Hepatocyte (in vitro differentiated cells): ENCODE results near the gene POLR2E.

Source experiments
- EZH2 ChIP-seq: fragments of 200-600 bp; sonication (generic); IDR thresholded peaks from 2 replicates; pipeline ENCODE4 v1.6.1; 2016; ENCODE audit warnings: antibody characterized with exemption, mild to moderate bottlenecking, borderline replicate concordance
- TF ChIP-seq, protein P1 (sequence below): fragments of 200-600 bp; sonication (generic); IDR thresholded peaks from 2 replicates; pipeline ENCODE4 v1.5.1; 2016; ENCODE audit warnings: antibody characterized with exemption, mild to moderate bottlenecking; ENCODE audit not compliant: poor library complexity

DNA sequence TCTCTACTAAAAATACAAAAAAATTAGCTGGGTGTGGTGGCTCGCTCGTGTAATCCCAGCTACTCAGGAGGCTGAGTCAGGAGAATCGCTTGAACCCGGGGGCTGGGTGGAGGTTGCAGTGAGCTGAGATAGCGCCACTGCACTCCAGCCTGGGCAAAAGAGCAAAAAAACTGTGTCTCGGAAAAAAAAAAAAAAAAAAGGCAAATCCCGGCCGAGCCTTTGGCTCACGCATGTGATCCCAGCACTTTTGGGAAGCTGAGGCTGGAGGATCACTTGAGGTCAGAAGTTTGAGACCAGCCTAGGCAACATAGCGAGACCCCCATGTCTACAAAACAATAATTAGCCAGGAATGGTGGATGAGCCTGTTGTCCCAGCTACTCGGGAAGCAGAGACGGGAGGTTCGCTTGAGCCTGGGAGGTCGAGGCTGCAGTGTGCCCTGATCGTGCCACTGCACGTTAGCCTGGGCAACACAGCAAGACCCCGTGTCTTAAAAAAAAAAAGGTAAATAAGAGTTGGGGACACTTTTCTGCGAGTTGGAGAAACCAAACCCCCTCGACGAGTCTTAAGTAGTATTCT lies 8.0 kb upstream of the POLR2E start:
- TF ChIP-seq, protein P1, sequence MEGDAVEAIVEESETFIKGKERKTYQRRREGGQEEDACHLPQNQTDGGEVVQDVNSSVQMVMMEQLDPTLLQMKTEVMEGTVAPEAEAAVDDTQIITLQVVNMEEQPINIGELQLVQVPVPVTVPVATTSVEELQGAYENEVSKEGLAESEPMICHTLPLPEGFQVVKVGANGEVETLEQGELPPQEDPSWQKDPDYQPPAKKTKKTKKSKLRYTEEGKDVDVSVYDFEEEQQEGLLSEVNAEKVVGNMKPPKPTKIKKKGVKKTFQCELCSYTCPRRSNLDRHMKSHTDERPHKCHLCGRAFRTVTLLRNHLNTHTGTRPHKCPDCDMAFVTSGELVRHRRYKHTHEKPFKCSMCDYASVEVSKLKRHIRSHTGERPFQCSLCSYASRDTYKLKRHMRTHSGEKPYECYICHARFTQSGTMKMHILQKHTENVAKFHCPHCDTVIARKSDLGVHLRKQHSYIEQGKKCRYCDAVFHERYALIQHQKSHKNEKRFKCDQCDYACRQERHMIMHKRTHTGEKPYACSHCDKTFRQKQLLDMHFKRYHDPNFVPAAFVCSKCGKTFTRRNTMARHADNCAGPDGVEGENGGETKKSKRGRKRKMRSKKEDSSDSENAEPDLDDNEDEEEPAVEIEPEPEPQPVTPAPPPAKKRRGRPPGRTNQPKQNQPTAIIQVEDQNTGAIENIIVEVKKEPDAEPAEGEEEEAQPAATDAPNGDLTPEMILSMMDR, result no peak
- no peak for TF ChIP-seq EZH2
